Endothelial cell of umbilical vein (primary cell): Measurements from ENCODE around the gene PRRC2B. TPM values are rescaled to one million over a fixed set of nuclear protein-coding genes. Genes with fewer than 3 reads are reported as not detected.
A peak's percentile ranks its signal among the peaks of the same experiment; 100 is the strongest.

Experiments used
- BruUV-seq: library from RNA; stranded (reverse); fragments of 400-500 nt; replicated peaks from 2 replicates; lab custom pipeline; 2021; lab: Mats Ljungman, UMichigan
- CTCF ChIA-PET: fragments of 300-600, 350-600 bp; sonication (Branson Sonifier 250); formaldehyde crosslinking; loops from one replicate; lab custom pipeline; 2021; ENCODE audit warnings: antibody characterized with exemption, inconsistent platforms; lab: Charles Lee
- POLR2A ChIA-PET: fragments of 300-600, 350-600 bp; sonication (Branson Sonifier 250); formaldehyde crosslinking; loops from one replicate; lab custom pipeline; 2021; ENCODE audit warnings: antibody characterized with exemption, inconsistent platforms; lab: Charles Lee
- DNase-seq: peaks from one replicate; pipeline ENCODE4 v3.0.0-alpha.2; 2011; ENCODE audit warnings: low read depth, low spot score
- FAIRE-seq: peaks from 2 replicates; lab custom pipeline; 2011; peaks lifted over from hg19 to GRCh38; lab: Jason Lieb, UNC
- H2AFZ ChIP-seq: 2 replicates; pipeline ENCODE4 v1.6.0; 2012; ENCODE audit warnings: low read depth, low read length, control low read depth, inconsistent platforms
- H3K27ac ChIP-seq: 2 replicates; pipeline ENCODE4 v1.5.1; 2011; ENCODE audit warnings: low read depth, mild to moderate bottlenecking, control low read depth, low read length, moderate library complexity; ENCODE audit not compliant: insufficient read depth
- H3K27me3 ChIP-seq, 2 experiments: 2 replicates each; pipeline versions ENCODE4 v1.6.0 to v1.6.1; 2011; ENCODE audit warnings: low read length in 2 of 2, mixed read lengths in 1 of 2; ENCODE audit not compliant: control insufficient read depth in 2 of 2, insufficient read depth in 2 of 2
- H3K36me3 ChIP-seq, 2 experiments: 2 replicates in 1 of 2; 3 replicates in 1 of 2; pipeline ENCODE4 v1.5.1; 2011; ENCODE audit warnings: low read length in 2 of 2, mild to moderate bottlenecking in 1 of 2, moderate library complexity in 1 of 2; ENCODE audit not compliant: control insufficient read depth in 2 of 2, insufficient read depth in 2 of 2; ENCODE audit errors: extremely low read depth in 1 of 2
- H3K4me1 ChIP-seq: 3 replicates; pipeline ENCODE4 v1.5.1; 2011; ENCODE audit warnings: mild to moderate bottlenecking, low read length; ENCODE audit not compliant: control insufficient read depth, insufficient read depth; ENCODE audit errors: extremely low read depth
- H3K4me2 ChIP-seq: 2 replicates; pipeline ENCODE4 v1.6.1; 2011; ENCODE audit warnings: low read length, control low read depth, mixed read lengths; ENCODE audit not compliant: insufficient read depth
- H3K4me3 ChIP-seq, 3 experiments: fragments of 200-600 bp in 1 of 3; sonication (generic), shearing (Covaris generic) in 1 of 3; replicated peaks in 1 of 3; 2 replicates each; pipeline ENCODE4 v1.5.1; 2011 to 2016; ENCODE audit warnings: control low read depth in 3 of 3, low read length in 3 of 3, mild to moderate bottlenecking in 2 of 3, inconsistent platforms in 1 of 3, low read depth in 1 of 3, moderate library complexity in 1 of 3; ENCODE audit not compliant: insufficient read depth in 1 of 3
- H3K79me2 ChIP-seq: 2 replicates; pipeline ENCODE4 v1.6.0; 2012; ENCODE audit warnings: low read length, inconsistent platforms; ENCODE audit not compliant: control insufficient read depth, insufficient read depth
- H3K9ac ChIP-seq: replicated peaks from 2 replicates; pipeline ENCODE3; 2011; ENCODE audit warnings: low read length, control low read depth; ENCODE audit not compliant: insufficient read depth; ENCODE audit errors: extremely low read depth
- H3K9me1 ChIP-seq: replicated peaks from 3 replicates; pipeline ENCODE4 v1.6.0; 2011; ENCODE audit warnings: mild to moderate bottlenecking, low read length; ENCODE audit not compliant: control insufficient read depth, insufficient read depth; ENCODE audit errors: extremely low read depth
- H3K9me3 ChIP-seq: replicated peaks from 2 replicates; pipeline ENCODE4 v1.5.1; 2012; ENCODE audit warnings: low read length, inconsistent platforms; ENCODE audit not compliant: control insufficient read depth, insufficient read depth
- H4K20me1 ChIP-seq: replicated peaks from 2 replicates; pipeline ENCODE3; 2011; ENCODE audit warnings: mild to moderate bottlenecking, low read length; ENCODE audit not compliant: control insufficient read depth, insufficient read depth; ENCODE audit errors: extremely low read depth
- JUN ChIP-seq: IDR thresholded peaks from 2 replicates; pipeline ENCODE4 v1.6.1; 2011; ENCODE audit warnings: borderline replicate concordance, low read depth; ENCODE audit not compliant: insufficient read length, insufficient read depth
- POLR2AphosphoS5 ChIP-seq: IDR thresholded peaks from 2 replicates; pipeline ENCODE4 v1.6.1; 2012; ENCODE audit warnings: low read depth, mild to moderate bottlenecking, control low read depth, low read length, moderate library complexity; ENCODE audit not compliant: insufficient read depth
- dilution Hi-C: fragments of 300-500 bp; cut with MboI; formaldehyde crosslinking; loops from one replicate; pipeline ENCODE4 v1.15.0; 2019; ENCODE audit warnings: low sequenced_read_pairs; ENCODE audit not compliant: extremely low pct_ligation_motif_present
- intact Hi-C: fragments of 100-400 bp; cut with micrococcal nuclease; formaldehyde crosslinking; loops from one replicate; pipeline ENCODE4 v1.10.0; 2022
- polyA plus RNA-seq, 4 experiments: library from polyadenylated mRNA; depleted of rRNA in 3 of 4; stranded (reverse) in 3 of 4; unstranded in 1 of 4; fragments of >200 nt; gene quantifications; 2 replicates each; pipeline versions ENCODE4 v1.2.1 to v1.2.3, GENCODE V29; 2011 to 2012; ENCODE audit warnings: missing spikeins in 1 of 4
- total RNA-seq: library from RNA; stranded (reverse); gene quantifications from 2 replicates; pipeline ENCODE4 v1.2.3, GENCODE V29; 2021
- TF ChIP-seq, protein P1 (sequence below): IDR thresholded peaks from 2 replicates; pipeline ENCODE4 v1.6.1; 2011; ENCODE audit not compliant: insufficient read depth, insufficient read length
- TF ChIP-seq, protein P2 (sequence below), 2 donors: IDR thresholded peaks; 1 replicate in 1 of 2; 2 replicates in 1 of 2; pipeline ENCODE4 v1.5.1; 2011; ENCODE audit warnings: low read length in 2 of 2, mild to moderate bottlenecking in 2 of 2, moderate library complexity in 2 of 2, control low read depth in 1 of 2, inconsistent platforms in 1 of 2, low read depth in 1 of 2; ENCODE audit not compliant: insufficient read depth in 1 of 2; ENCODE audit errors: extremely low read depth in 1 of 2

Gene PRRC2B
- total and polyA plus RNA-seq, 2 donors (not counting 3 experiments of a cell fraction or from before 2014, with no cell fraction given) = 35.6 to 256 TPM

DNA sequence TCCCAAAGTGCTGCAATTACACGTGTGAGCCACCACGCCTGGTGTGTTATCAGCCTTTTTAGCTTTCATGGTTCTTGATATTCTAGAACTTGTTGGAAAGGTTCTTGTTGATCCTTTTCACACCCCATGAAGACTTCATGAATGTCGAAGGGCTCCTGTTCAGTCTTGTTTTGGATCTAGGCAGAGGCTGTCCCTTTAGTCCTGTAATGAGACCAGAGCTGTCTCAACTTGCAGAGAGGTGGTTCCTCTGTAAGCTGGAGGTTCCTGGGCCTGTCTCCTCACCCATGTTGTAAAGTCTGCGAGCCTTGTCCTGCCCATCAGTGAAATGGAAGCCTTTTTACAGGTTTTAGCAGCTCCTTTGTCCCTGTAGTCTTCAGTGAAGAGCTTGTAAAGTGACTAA, 38.2 kb downstream of the PRRC2B start:
- H3K9me1 ChIP-seq = no peaks in the 10 kb centered on the region
- intact Hi-C loops = no loop called here
- FAIRE-seq (peak; percentile 4), DNase-seq (no peak)
- H3K36me3 ChIP-seq = peaks cover 19 to 23% of the 10 kb centered on the region in 2 experiments
- no peak overlapping the region for H3K4me3 ChIP-seq
- ChIA-PET CTCF (interaction anchor here (0.9 to 2.2 kb wide), 8 partner anchors 9 to 82 kb away, joined by 3 to 19 read pairs (median 5); no protein-coding TSS in a partner anchor), POLR2A (no interaction called here)
- H3K79me2 ChIP-seq = peaks cover 87% of the 10 kb centered on the region
- H3K9ac ChIP-seq = no peak overlapping the region
- no peak overlapping the region for H3K27ac ChIP-seq
- peaks cover 8% of the 10 kb centered on the region for H4K20me1 ChIP-seq
- no peak overlapping the region for H3K4me2 ChIP-seq
- dilution Hi-C loops = no loop called here
- no peaks in the 10 kb centered on the region for H3K27me3 ChIP-seq
- BruUV-seq = no TSS peak
- TF ChIP-seq JUN = no peak
- TF ChIP-seq, protein P1, sequence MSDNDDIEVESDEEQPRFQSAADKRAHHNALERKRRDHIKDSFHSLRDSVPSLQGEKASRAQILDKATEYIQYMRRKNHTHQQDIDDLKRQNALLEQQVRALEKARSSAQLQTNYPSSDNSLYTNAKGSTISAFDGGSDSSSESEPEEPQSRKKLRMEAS = no peak
- TF ChIP-seq POLR2AphosphoS5 = no peak
- TF ChIP-seq, protein P2, sequence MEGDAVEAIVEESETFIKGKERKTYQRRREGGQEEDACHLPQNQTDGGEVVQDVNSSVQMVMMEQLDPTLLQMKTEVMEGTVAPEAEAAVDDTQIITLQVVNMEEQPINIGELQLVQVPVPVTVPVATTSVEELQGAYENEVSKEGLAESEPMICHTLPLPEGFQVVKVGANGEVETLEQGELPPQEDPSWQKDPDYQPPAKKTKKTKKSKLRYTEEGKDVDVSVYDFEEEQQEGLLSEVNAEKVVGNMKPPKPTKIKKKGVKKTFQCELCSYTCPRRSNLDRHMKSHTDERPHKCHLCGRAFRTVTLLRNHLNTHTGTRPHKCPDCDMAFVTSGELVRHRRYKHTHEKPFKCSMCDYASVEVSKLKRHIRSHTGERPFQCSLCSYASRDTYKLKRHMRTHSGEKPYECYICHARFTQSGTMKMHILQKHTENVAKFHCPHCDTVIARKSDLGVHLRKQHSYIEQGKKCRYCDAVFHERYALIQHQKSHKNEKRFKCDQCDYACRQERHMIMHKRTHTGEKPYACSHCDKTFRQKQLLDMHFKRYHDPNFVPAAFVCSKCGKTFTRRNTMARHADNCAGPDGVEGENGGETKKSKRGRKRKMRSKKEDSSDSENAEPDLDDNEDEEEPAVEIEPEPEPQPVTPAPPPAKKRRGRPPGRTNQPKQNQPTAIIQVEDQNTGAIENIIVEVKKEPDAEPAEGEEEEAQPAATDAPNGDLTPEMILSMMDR (IDR thresholded peaks at IDR 0.05; ENCODE audit: extremely low read depth in 1 of 2, insufficient read depth in 1 of 2, low read depth in 1 of 2, low read length in 2 of 2) = no peak
- H3K4me1 ChIP-seq = peaks cover 32% of the 10 kb centered on the region
- no peak overlapping the region for H2AFZ ChIP-seq
- H3K9me3 ChIP-seq = no peaks in the 10 kb centered on the region
